HG03460 (cell line): ENCODE results near the gene PLA2G2F.

Source experiments
- ATAC-seq: cut with Tn5 transposase; IDR thresholded peaks from one replicate; pipeline ENCODE4 v1.9.1; 2021; ENCODE audit not compliant: unreplicated experiment

The PLA2G2F gene

GRCh38 chr1:20168564-20169491 lies 29.7 kb downstream of the PLA2G2F start:
- no peak for ATAC-seq

GRCh38 chr1:20169932-20170331 lies 30.8 kb downstream of the PLA2G2F start:
- ATAC-seq: no peak

- ATAC-seq: no peak
Measured at GRCh38 chr1:20172033-20172590, 33.0 kb downstream of the PLA2G2F start.

- ATAC-seq: no peak
Measured at GRCh38 chr1:20174937-20175666, 36.0 kb downstream of the PLA2G2F start.

GRCh38 chr1:20178634-20179370 lies 39.7 kb downstream of the PLA2G2F start:
- no peak for ATAC-seq

- ATAC-seq: no peak
Measured at GRCh38 chr1:20179371-20180128, 40.4 kb downstream of the PLA2G2F start.

GRCh38 chr1:20180129-20180843 lies 41.2 kb downstream of the PLA2G2F start:
- ATAC-seq: no peak

- ATAC-seq: no peak
Measured at GRCh38 chr1:20180844-20181207, 41.7 kb downstream of the PLA2G2F start.

GRCh38 chr1:20182415-20182814 lies 43.3 kb downstream of the PLA2G2F start:
- ATAC-seq: no peak

- ATAC-seq: no peak
Measured at GRCh38 chr1:20183035-20183434, 43.9 kb downstream of the PLA2G2F start.

GRCh38 chr1:20183616-20184271 lies 44.6 kb downstream of the PLA2G2F start:
- no peak for ATAC-seq

- no peak for ATAC-seq
Measured at GRCh38 chr1:20184481-20184900, 45.4 kb downstream of the PLA2G2F start.

- ATAC-seq: no peak
Measured at GRCh38 chr1:20184997-20185833, 46.1 kb downstream of the PLA2G2F start.

- no peak for ATAC-seq
Measured at GRCh38 chr1:20185834-20186782, 47.0 kb downstream of the PLA2G2F start, which contains the start of the genes PLA2G2C and UBXN10. PLA2G2C (minus strand) TSS chr1:20186518; CDS start chr1:20177363, 9,155 bp downstream. UBXN10 (plus strand) TSS chr1:20186096; CDS start chr1:20190562, 4,466 bp downstream.

- ATAC-seq: no peak
Measured at GRCh38 chr1:20187103-20187812, 48.1 kb downstream of the PLA2G2F start.

GRCh38 chr1:20187813-20188454 lies 48.8 kb downstream of the PLA2G2F start:
- ATAC-seq: no peak
